ENCODE data around the gene MRPL43. TPM values are rescaled to one million over a fixed set of nuclear protein-coding genes. Genes with fewer than 3 reads are reported as not detected.
"Not testable (repeated sequence)": the region's sequence is repeated elsewhere in the genome, so short reads cannot be mapped to it uniquely, and the experiment has no call there.

MRPL43 gene
- total RNA-seq, 1 donor from 2014 or later = 69.3 TPM

DNA sequence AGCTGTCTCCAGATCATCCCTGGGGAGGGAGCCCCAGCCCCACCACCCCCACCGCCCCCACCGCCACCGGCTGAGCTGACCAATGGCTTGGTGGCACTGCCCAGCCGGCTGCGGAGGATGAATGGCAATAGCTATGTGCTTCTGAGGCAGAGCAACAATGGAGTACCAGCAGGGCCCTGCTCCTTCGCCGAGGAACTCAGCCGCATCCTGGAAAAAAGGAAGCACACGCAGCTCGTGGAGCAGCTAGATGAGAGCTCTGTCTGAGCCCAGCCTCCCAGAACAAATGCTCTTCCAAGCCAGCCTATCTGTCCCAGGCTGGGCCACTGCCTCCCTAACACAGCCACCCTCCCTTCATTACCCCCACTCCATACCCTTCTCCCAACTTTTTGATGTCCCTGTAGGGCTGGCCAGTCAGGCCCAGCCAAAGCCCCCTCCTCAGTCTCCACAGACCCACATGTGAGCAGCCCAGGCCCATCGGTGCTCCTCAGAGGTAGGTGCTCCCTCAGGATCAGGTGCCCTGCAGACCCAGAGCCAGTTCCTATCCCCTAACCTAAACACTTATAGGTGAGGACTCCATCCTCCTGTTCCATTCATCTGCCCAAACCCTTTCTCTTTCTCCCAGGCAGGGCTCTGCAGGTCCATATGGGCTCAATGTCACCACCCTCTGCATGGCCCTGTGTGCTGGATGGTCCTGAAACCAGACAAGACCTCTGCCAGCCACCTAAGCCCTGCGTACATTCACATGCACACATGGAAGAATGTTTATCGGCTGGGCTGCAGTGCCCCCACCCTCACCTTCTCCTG, 3.2 kb downstream of the MRPL43 start:
- DNase-seq (ENCODE audit: low read depth, low spot score) = no peak

DNA sequence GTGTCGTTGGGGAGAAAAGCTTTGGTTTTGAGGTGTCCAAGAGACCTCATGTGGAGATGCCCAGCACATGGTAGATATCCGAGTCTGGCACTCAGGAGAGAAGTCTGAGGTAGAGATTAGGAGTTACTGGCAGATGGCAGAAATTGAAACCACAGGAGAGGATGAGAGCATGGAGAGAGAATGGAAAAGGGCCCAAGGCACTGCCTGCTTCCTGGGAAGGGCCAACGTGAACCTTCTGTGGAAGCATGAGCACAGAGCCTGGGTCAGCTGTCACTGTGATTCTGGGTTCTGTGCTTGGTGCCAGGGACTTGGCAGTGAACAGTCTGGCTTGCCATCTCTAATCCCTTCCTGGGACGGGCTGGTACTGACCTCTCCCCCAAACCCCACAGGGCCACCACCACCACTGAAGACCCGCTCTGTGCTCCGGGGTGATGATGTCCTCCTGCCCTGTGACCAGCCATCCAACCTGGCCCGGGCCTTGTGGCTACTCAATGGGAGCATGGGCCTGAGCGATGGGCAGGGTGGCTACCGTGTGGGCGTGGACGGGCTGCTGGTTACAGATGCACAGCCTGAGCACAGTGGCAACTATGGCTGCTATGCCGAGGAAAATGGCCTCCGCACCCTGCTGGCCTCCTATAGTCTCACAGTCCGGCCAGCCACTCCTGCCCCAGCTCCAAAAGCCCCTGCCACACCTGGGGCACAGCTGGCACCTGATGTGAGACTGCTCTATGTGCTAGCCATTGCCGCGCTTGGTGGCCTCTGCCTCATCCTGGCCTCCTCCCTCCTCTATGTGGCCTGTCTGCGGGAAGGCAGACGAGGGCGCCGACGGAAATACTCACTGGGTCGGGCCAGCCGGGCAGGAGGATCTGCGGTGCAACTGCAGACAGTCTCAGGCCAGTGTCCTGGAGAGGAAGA, 4.1 kb downstream of the MRPL43 start:
- DNase-seq (ENCODE audit: low read depth, low spot score) = no peak

DNA sequence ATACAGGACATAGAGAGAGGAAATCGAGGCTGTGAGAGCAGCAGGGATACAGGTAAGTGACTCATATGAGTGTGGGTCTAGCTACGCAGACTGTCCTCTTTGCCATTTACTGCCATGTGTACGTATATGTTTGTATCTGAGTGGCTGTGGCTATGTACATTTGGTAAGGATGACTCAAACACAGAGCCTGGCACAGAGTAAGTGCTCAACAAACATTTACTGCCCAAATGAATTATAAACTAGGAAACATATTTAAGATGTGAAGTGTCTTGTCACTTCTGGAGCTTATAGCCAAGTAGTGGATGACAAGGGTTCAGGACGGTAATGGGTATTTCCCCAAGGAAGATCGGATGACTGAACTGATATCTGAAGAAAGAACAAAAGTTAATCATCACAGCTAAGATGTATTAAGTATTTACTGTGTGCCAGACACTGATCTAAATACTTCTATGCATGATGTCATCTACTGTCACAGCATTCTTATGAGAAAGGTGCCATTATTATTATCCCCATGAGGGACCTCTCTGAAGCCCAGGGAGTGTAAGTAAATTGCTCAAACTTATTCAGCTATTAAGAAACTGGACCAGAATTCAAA, 6.0 kb downstream of the MRPL43 start:
- DNase-seq (ENCODE audit: low read depth, low spot score) = no peak

DNA sequence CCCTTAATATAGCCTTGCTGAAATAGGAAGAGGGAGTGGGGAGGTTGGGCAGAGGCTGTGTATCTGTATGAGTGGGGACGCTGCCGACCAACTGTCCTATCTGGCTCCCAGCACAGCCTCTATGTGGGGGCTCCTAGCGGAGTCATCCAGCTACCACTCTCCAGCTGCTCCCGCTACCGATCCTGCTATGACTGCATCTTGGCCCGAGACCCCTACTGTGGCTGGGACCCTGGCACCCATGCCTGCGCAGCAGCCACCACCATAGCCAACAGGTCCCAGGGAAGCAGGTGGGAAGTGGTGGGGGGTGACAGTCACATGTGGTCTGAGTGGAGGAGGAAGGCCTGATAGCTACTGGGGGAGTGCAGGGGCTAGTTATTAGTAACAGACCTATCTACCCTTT, 6.6 kb downstream of the MRPL43 start:
- no peak for DNase-seq (ENCODE audit: low read depth, low spot score)

DNA sequence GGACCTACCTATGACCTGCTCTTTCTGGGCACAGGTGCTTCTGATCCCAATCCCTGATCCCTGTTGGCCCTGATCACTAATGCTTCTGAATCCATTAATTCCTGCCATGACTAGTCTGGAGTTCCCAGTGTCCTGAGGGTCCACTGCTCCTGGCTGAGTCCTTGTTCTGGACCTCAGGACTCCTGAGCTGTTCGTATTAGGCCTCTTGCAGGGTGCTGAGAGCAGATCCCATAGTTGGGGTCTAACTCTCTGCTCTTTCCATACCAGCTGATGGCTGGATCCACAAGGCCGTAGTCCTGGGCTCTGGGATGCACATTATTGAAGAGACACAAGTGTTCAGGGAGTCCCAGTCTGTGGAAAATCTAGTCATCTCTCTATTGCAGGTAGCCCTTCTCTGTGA, 7.0 kb downstream of the MRPL43 start:
- no peak for DNase-seq (ENCODE audit: low read depth, low spot score)

DNA sequence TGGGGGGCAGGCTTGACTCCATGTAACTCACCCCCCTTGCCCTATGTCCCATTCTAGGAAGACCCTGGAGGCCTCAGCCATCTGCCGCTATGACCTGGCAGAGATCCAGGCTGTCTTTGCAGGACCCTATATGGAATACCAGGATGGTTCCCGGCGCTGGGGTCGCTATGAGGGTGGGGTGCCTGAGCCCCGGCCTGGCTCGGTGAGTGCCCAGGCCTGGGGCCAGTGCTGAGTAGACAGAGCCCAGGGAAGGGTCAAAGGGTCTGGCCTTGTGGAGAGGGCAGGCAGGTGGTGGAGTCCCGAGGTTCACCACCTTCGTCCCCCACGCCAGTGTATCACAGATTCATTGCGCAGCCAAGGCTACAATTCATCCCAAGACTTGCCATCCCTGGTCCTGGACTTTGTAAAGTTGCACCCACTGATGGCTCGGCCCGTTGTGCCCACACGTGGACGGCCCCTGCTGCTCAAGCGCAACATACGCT, 7.5 kb downstream of the MRPL43 start:
- no peak for DNase-seq (ENCODE audit: low read depth, low spot score)

DNA sequence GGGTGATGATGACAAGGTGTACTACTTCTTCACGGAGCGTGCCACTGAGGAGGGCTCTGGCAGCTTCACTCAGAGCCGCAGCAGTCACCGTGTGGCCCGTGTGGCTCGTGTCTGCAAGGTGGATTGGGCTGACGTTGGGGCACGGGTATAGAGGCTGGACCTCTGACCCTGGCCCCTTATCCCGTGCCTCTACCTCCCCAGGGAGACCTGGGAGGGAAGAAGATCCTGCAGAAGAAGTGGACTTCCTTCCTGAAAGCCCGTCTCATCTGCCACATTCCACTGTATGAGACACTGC, 8.4 kb downstream of the MRPL43 start:
- no peak for DNase-seq (ENCODE audit: low read depth, low spot score)

DNA sequence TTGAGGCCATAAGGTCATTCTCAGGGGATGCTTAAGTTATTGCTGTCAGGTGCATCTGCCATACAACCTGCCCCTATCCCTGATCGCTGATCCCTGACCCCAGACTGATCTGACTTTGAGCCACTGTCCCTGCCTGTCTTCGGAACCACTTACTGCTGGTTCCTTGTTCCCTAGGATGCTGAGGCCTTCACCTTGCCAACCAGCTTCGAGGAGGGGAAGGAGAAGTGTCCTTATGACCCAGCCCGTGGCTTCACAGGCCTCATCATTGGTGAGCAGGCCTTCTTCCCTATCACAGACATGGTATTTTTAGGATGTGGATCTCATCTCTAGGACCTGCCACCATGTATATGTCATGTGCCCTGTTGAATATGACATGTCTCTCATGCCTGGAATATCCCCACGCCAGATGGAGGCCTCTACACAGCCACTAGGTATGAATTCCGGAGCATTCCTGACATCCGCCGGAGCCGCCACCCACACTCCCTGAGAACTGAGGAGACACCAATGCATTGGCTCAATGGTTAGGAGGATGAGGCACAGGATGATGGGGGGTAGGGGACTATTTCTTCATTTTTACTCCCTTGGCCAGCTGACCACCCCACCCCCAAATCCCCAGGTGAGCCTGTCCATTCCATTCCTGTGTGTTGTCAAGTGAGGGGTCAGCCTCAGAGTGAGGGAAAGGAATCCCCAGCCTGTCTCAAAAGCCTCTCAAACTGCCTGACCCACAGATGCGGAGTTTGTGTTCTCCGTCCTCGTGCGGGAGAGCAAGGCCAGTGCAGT, 9.0 kb downstream of the MRPL43 start:
- DNase-seq (ENCODE audit: low read depth, low spot score) = no peak

DNA sequence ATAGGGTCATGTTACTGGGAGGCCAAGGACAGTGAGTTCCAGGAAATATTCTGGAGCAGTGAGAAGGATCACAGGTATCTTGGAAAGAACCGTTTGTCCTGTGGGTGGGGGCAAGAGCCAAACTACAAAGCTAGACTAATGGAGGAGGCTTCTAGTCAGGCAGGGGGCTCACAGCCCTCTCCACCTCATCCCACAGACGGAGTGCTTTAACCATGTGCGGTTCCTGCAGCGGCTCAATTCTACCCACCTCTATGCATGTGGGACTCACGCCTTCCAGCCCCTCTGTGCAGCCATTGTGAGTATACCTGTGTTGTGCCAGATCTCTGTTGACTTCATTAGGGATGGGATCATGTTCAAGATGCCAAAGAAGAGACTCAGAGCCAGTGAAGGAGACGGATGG, 9.9 kb downstream of the MRPL43 start:
- DNase-seq (ENCODE audit: low read depth, low spot score) = no peak

DNA sequence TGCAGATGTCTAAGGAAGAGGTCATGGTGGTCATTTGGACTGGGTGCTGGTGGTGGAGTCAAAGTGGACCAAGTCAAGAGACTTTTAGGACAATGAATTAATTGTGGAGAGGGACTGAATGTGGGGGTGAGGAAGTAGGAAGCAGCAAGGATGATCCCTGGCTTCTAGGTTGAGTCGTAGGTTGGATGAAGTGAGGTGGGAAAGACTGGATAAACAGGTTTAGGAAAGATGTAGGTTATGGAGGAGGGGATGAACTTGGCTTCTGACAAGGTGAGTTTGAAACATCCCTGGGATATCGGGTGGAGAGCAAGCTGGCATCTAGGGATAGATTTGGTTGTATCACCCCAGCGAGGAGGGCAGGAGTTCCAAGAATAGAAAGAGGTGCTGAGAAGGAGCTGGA, 10.4 kb downstream of the MRPL43 start:
- no peak for DNase-seq (ENCODE audit: low read depth, low spot score)

DNA sequence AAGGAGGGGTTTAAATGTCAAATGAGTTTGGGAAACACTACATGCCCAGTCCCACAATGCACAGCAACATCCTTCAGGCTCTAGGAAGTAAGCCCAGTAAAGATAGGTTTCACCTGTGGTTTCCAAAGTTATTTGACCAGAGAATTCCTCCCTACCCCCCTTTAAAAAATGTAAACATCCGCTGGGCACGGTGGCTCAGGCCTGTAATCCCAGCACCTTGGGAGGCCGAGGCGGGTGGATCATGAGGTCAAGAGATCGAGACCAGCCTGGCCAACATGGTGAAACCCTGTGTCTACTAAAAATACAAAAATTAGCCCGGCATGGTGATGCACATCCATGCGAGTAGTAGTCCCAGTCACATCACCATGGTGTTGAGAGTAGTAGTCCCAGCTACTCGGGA, 11.9 kb downstream of the MRPL43 start:
- not testable (repeated sequence) for DNase-seq (ENCODE audit: low read depth, low spot score)

DNA sequence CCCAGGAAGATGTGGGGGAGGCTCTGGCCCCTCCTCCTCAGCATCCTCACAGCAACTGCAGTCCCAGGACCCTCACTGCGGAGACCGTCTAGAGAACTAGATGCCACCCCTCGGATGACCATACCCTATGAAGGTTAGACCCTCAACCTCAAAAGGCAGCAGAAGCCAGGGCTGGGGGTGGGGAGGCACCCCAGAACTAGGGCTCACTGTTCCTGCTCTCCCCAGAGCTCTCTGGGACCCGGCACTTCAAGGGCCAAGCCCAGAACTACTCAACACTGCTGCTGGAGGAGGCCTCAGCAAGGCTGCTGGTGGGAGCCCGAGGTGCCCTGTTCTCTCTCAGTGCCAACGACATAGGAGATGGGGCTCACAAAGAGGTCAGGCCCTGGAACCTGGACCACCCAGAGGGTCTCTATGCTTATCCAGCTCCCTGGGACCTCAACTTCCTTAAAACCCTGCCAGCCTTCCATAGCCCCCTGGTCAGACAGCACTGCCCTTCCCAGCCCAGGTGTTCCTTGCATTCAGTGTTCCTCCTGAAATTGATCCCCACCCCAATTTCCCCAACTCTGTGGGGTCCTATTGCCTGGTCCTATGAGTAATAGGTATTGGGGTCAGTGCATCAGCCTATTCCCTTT, 14.3 kb downstream of the MRPL43 start:
- DNase-seq (ENCODE audit: low read depth, low spot score) = no peak

DNA sequence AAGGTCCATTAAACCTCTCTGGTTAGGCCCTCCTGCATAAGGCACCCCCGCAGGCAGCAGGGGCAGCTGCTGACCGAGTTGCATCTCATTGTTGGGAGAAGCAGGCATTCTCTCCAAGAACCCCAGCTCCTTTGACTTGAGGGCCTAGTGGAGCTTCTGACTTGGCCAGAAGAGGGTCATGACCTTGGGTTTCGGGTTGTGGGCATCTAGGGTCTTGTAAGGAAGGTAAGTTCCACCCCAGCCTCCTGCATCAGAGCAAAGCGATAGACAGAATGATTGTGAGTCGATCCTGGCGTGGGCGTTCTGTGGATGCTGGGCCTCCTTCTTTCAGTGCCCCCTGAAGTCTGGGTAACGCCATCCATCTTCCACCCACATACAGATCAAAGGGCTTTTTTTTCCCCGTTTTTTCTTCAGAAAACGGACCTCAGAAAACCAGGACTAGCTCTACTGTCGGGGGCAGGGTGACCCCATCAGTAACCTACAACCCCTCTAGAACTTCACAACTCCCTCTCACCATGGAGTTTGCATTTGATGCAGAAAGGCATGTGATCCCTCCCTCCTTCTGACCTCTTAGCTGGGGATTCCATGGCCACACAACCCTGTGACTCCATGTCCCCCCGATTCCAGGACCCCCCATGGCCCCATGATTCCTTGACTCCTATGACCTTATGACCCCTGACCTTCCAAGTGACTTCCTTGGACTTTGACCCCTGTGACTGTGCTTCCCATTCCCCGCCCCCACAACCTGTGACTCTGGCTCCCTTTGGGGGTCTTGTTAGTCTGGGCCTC, 15.0 kb downstream of the MRPL43 start:
- no peak for DNase-seq (ENCODE audit: low read depth, low spot score)

DNA sequence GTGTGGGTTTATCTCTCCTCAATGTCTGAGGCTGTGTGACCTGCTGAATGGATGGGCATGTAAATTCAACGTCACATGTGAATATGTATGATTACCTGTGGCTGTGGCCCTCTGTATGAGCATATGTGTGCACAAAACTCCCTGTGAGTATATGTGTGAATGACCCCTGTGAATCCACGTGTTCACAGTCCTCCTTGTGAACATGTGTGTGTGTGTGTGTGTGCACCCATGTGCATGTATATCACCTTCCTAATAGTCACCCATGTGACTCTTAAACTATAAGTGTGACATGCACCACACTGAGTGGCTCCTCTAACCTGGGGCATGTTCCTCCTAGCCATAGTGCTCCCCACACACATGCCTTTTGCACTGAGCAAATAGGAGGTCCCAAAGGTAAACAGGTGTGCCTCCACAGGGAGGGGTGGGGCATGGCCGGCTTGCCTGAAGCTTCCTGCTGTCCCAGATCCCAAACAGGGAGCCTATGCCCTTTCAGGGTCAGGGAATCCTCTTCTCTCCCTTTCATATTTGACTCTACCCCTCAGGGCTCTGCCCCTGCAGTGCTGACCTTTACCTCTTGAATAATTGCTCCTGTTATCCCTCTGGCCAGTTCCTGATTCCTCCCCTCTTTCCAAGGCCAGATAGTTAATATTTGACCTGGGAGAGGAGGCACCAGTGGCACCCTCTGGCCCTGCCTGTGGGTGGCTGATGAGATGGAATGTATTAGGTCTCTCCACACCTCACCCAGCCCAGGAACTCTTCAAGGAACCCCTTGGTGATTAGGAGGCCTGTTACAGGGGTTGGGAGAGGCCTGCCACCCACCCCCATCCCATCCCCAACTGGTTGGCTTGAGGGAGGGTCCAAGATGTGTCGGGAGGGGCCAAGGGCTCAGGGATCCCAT, 16.1 kb downstream of the MRPL43 start:
- DNase-seq (ENCODE audit: low read depth, low spot score) = no peak

DNA sequence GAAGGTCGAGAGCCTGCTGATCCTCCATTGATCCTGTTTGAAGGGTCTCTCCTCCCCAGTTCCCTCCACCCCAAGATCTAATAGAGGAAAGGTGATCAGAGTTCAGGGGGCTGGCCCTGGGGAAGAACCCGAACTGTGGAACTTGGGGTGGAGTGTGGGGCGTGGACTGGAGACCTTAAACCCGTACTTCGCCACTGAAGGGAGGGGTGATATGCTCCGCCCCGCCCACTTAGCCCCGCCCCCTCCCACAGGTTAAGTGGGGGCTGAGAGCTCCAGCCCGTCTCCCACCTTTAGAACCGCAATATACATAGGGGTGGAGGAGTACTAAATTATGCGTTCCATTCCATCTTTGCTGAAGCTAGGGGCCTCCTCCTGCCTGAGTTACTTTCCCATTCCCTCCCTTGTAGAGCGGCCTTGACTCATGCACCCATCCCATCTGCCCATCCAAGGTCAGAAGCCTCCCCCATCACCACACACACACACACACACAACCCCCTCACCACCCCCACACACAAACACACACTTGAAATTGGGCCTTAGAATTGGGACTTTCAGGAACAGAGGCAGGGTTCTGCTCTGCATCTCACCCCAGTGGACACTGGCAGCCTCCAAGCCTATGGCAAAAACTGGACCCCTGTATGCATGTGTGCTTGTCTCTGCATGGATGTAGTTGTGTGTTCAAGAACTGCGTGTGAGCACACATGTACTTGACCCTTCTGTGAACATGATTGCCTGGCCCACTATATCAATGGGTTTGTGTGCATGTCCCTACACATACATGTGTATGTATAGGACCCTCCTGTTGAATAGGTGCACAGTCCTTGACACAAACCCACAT, 17.0 kb downstream of the MRPL43 start:
- DNase-seq (ENCODE audit: low read depth, low spot score) = no peak

DNA sequence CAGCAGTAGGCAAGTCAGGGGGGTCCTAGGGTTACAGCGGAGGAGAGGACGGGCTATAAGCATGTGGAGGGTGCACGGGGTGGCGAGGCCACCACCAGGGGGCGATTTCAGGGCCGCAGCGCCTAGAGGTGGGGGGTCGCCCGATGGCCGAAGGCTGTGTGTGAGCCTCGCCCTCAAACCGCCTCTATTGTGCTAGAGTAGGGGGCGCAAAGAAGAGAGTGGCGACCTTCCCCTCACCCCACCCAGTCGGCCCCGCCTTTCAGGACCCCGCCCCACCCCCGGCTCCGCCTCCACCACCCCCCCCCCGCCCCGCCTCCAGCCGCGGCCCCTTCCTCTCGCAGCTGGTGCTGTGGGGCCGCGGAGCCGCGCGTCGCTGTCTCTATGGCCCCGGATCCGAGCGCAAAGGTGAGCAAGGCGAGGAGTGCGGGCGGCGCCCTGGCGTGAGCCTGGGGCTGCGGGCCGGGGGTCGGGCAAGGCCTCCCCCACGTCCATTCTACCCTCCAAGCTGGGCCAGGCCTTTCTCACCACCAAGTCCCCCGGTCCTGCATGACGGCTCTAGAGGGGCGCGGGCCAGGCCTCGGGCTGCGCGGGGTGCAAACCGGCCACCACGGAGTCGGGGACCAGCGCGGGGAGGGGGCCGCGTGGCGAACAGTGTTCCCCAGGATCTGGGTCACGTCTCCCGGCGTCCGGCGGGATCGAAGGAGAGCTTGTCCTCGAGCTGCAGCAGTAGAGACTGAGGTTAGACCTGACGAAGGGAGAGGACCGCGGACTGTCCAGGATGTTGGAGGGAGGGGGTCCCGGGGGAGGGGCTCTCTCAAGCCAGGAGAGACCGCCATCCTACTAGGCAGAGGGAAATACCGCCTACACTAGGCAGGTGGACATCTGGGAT, 17.9 kb downstream of the MRPL43 start, which contains the start of gene SEMA4G:
TSS of gene SEMA4G (plus strand) at position 318 of the 889 bp plus-strand sequence. CDS start 3,409 bp downstream, outside the sequence.
- no peak for DNase-seq (ENCODE audit: low read depth, low spot score)

DNA sequence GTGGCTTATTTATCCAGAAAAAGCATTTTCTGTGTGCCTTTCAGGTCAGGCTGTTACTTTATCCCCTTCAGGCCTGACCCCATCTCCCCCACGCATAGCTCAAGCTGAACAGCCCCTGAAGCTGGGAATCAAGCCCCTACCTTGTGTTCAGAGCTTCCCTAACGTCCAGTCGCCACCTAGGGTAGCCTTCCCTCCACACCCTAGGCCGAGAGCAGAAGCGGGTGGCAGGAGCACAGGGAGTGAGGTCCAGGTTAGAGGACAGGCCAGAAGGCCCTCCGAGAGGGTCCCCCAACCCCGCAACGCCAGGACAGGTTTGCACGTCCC, 18.5 kb downstream of the MRPL43 start:
- no peak for DNase-seq (ENCODE audit: low read depth, low spot score)

Measured in pulmonary artery endothelial cell (primary cell).